Stimulated activated CD8-positive, alpha-beta memory T cell treated with anti-CD3 and anti-CD28 coated beads, Interleukin-12 subunit alpha, Interleukin-12 subunit beta, amount 100 ng/mL, for 24 hours (primary cell): ENCODE results near the gene CD248.
"Not testable (repeated sequence)": the region's sequence is repeated elsewhere in the genome, so short reads cannot be mapped to it uniquely, and the experiment has no call there.

Experiments used
- DNase-seq: peaks from one replicate; pipeline ENCODE4 v3.0.0-alpha.2; 2020; ENCODE audit errors: extremely low read depth

The CD248 gene

DNA sequence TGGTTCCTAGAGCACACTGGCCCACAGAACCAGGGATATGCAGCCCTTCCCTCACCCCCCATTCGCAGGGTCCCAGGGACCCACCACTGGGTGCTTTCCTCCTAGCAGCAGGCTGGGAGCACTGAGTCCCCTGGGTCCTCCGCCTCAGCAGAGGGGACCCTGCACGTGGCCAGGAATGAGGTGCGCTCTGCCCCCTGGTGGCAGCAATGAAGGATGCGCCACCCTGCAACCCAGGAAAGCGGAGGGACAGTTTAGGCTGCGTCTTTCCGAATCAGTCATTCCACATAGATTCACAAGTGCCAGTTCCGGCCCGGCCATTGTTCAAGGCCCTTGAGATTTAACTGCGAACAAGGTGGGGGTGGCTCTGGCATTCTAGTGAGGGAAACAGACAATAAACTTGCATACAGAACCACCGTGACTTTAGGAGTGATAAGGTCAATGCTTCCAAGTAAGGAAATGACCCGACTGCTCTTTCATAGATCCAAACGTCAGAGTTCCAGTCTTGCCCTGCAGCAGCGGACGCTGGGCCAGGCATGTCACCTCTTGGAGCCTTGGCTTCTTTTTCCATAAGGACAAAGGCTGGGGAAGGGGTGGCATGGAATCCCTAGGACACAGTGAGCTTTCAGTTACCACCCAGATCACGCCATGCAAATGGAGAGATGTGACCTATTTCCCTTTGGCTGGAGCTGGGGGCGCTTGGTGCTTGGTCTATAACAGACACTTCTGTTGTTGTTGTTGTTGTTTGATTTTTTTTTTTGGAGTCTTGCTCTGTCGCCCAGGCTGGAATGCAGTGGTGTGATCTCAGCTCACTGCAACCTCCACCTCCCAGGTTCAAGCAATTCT lies 11.7 kb upstream of the CD248 start:
- peak; percentile 48 for DNase-seq

DNA sequence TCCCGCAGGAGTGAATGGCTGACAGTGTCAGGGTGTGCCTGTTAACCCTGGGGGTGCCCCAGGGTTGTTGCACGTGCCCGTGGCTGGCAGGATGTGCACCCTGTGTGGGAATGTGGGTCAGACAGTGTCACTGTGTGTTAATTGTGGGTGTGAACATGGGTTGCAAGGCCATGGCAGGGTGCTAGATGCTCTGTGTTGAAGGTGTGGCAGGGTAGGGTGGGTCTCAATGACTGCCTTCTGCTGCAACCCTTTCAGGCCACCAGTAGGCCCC lies 11.1 kb upstream of the CD248 start:
- no peak for DNase-seq

DNA sequence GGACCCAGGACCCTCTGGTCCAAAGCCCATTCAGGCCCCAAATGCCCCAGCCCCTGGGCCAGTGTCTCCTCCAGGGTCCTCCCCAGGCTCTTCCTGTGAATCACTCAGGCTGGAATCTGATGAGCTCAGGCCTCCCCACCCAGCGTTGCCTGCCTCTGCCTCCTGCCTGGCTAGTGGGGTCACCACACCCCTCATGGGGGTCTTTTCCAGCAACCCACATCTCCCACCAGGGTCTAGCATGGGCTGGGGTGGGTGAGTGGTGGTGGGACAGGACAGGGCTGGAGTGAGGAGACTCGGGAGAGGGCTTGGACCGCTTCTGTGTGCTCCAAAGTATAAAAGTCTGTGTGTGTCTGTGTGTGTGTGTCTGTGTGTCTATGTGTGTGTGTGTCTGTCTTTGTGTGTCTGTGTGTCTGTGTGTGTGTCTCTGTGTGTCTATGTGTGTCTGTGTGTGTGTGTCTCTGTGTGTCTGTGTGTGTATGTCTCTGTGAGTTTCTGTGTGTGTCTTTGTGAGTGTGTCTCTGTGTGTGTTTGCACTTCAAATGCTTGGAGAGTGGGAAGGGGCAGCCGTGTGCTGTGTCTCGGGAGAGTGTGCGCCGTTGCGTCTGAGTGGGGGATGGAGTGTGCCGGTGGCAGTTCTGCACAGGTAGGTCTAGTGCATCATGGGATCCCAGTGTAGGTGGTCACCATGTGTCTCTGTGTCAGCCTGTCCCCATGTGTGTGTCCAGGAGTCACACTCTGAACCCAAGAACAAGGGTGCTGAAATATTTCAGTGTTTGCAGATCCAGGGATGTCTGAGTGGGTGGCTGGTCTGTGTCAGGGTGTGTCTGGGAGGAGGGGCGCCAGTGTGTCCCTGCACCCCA lies 10.6 kb upstream of the CD248 start:
- no peak for DNase-seq

DNA sequence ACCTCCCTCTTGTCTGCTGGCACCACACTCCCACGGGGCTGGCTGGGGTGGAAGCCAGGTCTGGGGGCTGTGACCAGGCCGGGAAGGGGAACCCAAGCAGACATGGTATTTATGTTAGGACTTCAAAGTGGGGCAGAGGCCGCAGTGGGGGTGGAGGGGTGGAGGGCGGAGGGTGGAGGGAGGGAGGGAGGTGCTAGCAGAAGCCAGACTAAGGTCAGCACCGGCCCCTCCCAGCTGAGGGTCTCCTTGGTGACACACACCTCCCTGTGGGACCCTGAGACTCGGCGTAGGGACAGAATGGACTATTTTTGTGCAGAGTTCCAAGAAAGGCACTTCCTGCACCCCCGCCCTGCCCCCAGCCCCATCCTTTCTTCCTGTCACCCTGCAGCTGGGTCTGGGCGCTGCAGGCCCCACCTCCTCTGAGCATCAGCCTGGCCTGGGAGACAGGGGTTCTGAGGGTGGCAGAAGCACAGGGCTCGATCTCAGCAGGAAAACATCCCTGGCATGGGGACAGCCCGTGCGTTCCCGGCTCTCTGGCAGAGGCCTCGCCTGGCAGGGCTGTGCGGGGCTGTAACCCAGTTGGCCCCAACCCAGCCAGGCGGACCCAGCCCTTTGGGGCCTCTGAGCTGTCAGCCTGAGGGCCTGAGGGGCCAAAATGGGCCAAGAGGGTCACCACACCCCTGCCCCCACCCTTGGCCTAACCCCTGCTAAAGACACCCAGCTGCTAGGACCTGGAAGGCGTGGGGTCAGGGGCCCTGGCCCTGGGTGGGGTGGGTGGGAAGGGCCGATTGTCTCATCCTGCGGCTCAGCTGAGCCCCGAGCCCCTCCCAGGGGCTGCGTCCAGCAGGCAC lies 9.6 kb upstream of the CD248 start:
- DNase-seq: no peak

DNA sequence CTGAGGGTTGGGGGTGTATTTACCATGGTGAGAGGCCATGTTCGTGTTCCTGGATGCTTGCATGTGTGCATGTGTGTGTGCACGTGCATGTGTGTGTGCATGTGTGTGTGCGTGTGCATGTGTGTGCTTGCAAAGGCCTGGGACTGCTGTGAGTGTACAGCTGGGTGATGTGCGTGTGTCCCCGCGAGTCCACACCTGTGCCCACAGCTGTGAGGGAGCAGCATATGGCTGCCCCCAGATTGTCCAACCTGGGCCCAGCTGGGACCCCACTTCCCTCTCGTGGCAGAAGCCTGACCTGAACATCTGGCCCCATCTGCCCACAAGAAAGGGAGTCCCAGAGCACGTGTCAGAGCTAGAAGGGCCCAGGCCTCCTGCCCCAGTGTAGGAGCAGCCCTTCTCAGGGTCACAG lies 8.4 kb upstream of the CD248 start:
- no peak for DNase-seq

DNA sequence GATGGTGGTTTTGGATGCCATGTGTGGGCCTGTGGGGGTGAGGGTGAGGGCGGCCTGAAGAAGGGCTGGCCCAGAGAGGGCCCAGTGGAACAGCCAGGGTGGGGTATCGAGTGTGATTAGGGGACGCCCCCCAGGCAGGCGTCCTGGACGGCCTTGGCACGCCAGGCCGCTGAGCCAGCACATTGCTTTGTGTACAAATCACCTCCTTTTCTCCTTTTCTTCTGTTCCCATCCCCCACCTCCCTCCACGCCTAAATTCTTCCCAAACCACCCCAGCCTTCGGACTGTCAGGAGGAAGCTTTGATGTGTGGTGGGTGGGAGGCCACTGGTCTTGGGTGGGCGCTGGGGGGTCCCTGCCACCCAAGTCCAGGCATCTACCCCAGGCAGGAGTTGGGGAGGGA lies 7.8 kb upstream of the CD248 start:
- DNase-seq: no peak

DNA sequence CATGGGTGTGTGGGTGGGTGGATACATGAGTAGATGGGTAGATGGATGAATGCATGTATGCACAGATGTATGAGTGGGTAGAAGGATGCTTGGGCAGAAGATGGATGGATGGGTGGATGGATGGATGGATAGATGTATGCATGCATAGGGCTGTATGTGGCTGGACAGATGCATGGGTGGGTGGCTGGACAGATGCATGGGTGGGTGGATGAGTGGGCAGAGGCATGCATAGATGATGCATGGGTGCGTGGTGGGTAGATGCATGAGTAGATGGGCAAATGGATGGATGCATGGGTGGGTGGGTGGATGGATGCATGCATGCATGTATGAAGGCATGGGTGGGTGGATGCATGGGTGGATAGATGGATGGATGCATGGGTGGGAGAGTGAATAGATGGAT lies 6.8 kb upstream of the CD248 start:
- DNase-seq: no peak

DNA sequence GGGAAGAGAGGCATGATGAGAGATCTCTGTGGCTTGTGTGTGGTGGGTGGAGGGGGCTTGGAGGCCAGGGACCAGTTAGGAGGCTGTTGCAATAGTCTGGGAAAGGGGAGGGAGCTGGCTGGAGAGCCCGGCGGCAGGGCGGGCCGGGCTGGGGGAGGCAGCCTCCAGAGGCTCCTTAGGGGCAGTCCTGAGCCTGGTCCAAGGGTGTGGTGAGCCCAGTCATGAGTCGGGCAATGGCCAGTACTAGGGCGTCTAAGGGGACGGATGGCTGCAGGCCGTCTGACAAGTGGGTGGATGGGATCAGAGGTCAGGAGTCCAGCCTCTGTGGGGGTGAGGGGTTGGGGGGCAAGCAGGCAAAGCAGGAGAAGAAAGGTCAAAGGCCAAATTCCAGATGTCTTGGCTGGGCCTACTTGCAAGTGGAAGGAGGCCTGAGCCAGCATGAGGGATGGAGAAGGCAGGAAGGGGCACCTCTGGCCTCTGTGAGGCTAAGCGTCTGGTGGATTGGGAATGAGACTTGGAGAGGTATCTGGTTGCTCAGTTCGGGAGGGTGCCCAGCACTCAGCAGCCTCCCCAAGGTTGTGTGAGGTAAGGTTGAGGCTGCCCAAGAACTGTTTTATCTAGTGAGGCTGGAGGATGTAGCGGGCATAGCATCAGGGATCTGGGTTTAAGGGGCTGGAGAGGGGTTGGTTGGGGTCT lies 6.0 kb upstream of the CD248 start:
- DNase-seq: no peak

DNA sequence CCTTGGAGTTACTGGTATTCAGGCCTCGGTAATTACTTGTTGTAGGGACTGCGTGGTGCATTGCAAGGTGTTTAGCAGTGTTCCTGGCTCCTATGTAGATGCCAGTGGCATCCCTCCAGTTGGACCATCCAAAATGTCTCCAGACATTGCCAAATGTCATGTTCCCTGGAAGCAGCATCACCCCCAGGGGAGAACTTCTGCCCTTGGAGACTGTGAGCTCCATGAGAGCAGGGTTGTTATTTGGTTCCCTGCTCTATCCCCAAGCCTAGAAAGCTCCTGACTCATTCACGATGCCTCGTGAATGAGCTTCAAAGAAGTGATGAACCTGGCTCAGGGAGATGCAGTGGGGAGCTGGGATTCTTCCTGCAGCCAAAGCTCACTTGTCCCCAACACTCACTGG lies 4.8 kb upstream of the CD248 start:
- DNase-seq: no peak

DNA sequence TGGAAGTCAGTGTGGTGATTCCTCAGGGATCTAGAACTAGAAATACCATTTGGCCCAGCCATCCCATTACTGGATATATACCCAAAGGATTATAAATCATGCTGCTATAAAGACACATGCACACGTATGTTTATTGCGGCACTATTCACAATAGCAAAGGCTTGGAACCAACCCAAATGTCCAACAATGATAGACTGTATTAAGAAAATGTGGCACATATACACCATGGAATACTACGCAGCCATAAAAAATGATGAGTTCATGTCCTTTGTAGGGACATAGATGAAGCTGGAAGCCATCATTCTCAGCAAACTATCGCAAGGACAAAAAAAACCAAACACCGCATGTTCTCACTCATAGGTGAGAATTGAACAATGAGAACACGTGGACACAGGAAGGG lies 3.9 kb upstream of the CD248 start:
- DNase-seq: not testable (repeated sequence)

DNA sequence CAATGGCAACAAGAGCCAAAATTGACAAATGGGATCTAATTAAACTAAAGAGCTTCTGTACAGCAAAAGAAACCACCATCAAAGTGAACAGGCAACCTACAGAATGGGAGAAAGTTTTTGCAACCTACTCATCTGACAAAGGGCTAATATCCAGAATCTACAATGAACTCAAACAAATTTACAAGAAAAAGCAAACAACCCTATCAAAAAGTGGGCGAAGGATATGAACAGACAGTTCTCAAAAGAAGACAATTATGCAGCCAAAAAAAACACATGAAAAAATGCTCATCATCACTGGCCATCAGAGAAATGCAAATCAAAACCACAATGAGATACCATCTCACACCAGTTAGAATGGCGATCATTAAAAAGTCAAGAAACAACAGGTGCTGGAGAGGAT lies 3.4 kb upstream of the CD248 start:
- DNase-seq: not testable (repeated sequence)

DNA sequence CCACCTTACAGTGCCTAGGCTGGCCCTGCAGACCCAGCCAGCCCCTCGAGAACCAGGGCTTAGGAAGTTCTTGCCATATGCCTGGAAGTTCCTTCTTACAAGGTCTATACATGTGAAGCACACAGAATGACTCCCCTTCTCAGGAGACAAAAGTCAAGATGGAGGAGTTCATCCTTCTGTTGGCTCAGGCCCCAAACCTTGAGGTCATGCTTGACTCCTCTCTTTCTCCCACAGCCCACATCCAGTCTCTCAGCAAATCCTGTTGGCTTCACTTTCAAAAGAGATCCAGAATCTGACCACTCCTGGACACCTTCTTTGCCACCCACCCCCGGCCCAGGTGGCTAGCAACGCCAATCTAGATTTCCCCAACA lies 1.7 kb upstream of the CD248 start:
- DNase-seq: no peak

DNA sequence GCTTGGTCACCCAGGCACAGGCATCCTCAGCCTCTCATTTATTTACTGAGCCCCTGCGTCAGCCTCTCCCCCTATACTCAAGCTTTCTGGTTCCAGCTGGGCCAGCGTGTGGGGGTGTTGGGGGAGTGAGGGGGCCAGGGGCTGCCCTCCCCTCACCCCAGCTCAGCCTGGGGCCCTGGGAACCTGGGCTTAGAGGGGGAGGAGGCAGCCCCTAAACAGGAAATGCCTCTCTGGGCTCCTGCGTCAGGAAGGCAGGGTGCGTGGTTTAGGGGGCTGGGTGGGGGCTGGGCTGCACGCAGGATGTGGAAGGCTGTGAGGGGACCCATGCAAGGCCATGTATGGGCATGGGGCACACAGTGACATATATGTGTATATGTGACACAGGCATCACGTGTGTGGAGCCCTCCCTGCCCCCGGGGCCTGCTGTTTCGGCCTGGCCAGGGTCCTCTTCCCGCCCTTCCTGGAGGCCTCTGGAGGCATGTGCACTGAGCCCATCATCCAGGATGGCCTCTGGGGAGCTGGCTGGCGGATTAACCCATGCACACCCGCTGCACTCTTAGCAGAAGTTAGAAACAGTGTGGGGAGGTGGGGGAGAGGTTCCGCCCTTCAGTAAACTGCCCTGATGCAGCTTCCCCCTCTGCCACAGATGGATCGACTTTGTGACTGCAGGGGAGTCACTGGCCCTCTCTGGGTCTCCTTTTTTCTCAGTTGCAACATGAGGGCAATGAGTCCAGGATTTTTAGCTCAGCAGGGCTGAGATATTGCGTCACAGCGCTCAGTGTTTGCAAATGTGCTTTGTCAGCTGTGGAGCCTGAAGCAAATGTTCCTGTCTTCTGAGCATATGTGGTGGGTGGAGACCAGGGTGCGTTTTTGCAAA lies 1.1 kb upstream of the CD248 start:
- DNase-seq: no peak

DNA sequence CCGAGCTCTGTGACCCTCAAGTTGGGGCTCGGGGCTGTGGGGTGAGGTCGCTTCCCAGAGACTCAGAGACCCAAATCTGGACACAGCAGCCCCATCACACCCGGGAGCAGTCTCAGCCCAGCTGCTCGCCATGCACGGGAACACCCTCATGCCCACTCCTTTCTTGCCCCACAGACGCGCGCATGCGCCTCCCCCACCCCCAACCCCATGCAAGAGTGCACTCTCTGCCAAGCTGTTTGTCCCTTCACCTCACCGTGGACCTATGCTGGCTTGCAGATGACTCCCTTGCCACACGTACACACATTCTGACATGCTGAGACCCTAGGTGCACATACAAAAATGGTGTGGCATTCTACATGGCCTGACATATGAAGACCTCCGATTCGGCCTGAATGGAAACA lies 478 bp upstream of the CD248 start:
- DNase-seq: no peak

DNA sequence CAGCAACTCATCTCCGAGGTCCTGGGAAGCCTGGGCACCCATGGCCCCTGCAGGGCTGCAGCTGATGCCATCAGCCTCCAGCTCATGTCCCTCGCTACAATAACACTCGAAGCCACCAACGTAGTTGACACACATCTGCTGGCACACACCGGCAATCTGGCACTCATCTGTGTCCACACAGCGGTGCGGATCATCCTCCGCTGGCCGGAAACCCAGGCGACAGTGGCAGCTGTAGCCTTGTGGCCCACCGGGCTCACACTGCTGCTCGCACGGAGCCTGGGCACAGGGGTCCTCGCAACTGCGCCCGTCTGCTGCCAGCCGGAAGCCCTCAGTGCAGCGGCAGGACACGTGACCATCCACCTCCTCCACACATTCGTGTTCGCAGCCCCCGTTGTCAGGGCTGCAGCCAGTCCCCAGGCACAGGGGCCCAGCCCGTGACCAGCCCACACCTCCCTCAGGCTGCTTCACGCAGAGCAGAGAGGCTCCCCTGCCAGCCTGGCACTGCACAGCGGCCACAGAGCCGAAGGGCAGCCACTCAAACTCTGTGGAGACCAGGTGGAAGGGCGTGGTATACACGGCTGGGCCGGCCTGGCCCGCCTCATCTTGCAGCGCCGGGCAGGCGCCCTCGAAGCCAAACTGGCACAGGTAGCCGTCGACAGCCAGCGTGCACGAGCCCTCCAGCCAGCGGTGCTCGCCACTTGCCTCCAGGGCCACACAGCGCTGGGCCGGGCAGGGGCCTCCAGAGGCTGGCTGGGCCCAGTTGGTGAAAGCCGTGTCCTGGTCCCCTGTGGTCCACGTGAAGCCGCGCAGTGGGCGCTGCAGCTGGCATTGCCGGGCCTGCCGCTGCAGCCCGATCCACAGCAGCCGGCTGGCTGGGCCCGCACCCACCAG lies 678 bp downstream of the CD248 start:
- DNase-seq: no peak

DNA sequence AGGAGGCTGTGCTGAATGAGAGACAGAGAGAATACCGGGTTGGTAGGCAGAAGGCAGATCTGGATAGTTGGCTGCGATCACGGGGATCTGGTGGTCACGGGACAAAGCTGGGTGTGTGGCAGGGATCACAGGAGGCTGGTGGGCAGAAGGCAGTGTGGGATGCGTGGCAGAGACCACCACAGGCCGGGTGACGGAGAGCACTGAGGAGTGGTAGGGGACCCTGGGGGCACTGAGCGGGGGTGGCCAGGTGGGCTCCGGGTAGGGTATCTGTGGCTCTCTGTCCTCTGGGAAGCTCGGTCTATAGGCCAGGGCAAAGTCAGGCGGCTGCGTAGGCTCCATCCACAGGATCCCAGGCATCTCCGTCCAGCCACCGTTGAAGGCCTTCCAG lies 1.4 kb downstream of the CD248 start:
- DNase-seq: no peak

DNA sequence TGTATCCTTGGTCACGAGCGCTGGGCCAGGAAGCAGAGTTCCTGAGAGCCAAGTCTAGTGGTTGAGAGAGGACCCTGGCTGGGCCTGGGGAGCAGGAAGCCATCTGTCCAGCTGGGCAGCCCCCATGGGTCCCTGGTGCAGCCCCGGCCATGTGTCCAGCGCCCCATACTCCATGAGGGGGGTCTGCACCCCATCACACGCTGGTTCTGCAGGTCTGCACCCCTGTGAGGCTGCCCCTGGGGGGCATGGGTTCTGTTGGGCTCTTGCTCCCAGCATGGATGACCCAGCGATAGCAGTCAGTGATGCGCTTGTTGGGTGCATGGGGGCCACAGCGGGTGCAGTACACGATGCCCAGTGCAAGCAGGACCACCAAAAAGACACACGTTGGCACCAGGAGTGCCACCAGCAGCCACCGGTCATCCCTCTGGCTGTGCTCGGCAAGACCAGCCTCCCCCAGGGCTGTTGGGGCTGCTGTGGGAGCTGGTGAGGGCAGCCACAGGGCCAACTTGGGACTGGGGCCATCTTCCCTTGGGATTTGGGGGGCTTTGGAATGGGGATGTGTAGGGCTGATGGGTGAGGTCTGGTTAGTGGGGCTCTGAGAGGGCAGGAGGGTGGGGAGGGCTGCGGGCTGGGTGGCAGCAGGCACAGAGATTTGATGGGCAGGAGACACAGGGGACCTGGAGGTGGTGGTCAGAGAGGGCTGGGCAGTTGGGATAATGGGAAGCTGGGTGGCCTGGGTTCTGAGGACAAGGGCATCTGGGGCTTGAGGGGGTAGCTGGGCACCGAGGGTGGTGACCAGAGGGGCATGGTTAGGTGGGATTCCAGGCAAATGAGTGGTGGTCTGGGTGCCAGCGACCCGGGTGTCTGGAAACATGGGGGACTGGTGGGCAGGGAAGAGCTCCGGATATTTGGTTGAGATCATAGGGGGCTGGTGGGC lies 2.0 kb downstream of the CD248 start:
- DNase-seq: no peak

DNA sequence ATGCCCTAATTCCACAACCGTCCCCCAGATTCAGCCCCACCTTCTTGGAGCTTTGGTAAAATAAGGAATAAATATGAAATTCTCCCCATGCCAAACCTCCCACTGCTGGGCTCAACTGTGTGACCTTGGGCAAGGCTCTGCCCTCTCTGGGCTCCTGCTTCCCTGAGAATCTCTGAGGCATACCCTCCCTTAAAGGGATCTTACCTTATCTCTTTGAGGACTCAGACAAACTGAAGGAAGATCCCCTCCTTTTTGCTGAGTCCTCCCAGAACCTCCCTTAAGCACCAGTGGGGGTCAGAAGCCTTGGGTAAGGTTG lies 2.7 kb downstream of the CD248 start:
- DNase-seq: no peak
